Activated CD8-positive, alpha-beta memory T cell treated with anti-CD3 and anti-CD28 coated beads, Interleukin-2, amount 10 ng/mL, durations not matched to agents 7 days and 5 days (primary cell): ENCODE results near the gene CNTN1. TPM values are rescaled to one million over a fixed set of nuclear protein-coding genes. Genes with fewer than 3 reads are reported as not detected.
A peak's percentile ranks its signal among the peaks of the same experiment; 100 is the strongest.

Source experiments
- ATAC-seq: fragments of 150-1000 bp; cut with Tn5 transposase; one replicate; pipeline ENCODE4 v1.10.0; 2021; ENCODE audit warnings: moderate library complexity
- CTCF ChIA-PET: fragments of 350-600 bp; sonication (Branson Sonifier 250); formaldehyde crosslinking; loops from one replicate; lab custom pipeline; 2021; ENCODE audit warnings: antibody characterized with exemption; lab: Charles Lee
- DNase-seq: peaks from one replicate; pipeline ENCODE4 v3.0.0-alpha.2; 2020
- H3K27ac Mint-ChIP-seq: one replicate; pipeline ENCODE4 v1.8.0; 2021; ENCODE audit warnings: mild to moderate bottlenecking, mixed read lengths
- H3K27me3 Mint-ChIP-seq: one replicate; pipeline ENCODE4 v1.8.0; 2021; ENCODE audit warnings: mixed read lengths
- H3K36me3 Mint-ChIP-seq: one replicate; pipeline ENCODE4 v1.8.0; 2021; ENCODE audit warnings: mild to moderate bottlenecking, mixed read lengths
- H3K4me1 Mint-ChIP-seq: one replicate; pipeline ENCODE4 v1.8.0; 2021; ENCODE audit warnings: mixed read lengths
- H3K4me3 Mint-ChIP-seq: one replicate; pipeline ENCODE4 v1.8.0; 2021; ENCODE audit warnings: mild to moderate bottlenecking, moderate library complexity, mixed read lengths
- H3K9me3 Mint-ChIP-seq: one replicate; pipeline ENCODE4 v1.8.0; 2022; ENCODE audit warnings: low read depth, mixed read lengths
- total RNA-seq, 2 experiments: library from RNA; stranded (reverse); gene quantifications; one replicate each; pipeline ENCODE4 v1.2.3, GENCODE V29; 2021

CNTN1 gene
- total RNA-seq, 2 experiments from 2014 or later = not detected

GRCh38 chr12:40854604-40855003 is 162.4 kb downstream of the CNTN1 start:
- CTCF ChIA-PET = no interaction called here
- H3K4me3 Mint-ChIP-seq = no peak overlapping the region
- ATAC-seq = no peak
- no peak overlapping the region for H3K27ac Mint-ChIP-seq
- H3K4me1 Mint-ChIP-seq = no peaks in the 10 kb centered on the region
- no peak for DNase-seq
- no peaks in the 10 kb centered on the region for H3K36me3 Mint-ChIP-seq
- H3K27me3 Mint-ChIP-seq = no peaks in the 10 kb centered on the region
- H3K9me3 Mint-ChIP-seq = no peaks in the 10 kb centered on the region

DNA sequence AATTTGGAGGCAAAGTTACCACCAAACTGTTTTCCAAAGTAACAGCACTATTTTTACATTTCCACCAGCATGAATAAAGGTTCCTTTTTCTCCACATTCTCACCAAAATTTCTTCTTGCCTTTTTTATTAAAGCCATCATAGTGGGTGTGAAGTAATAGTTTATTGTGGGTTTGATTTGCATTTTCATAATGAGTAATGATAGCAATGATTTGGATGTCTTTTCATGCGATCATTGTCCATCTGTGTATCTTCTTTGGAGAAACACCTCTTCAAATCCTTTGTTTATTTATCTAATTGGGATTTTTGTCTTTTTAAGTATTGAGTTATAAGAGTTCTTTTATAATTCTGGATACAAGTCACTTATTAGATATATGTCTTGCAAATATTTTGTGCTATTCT is 172.7 kb downstream of the CNTN1 start:
- CTCF ChIA-PET = no interaction called here

GRCh38 chr12:40870981-40871380 is 178.7 kb downstream of the CNTN1 start:
- Mint-ChIP-seq H3K4me1 (no peaks in the 10 kb centered on the region), H3K4me3 (no peak overlapping the region), H3K27ac (no peak overlapping the region), H3K9me3 (peaks cover 2% of the 10 kb centered on the region), H3K27me3 (no peaks in the 10 kb centered on the region), H3K36me3 (no peaks in the 10 kb centered on the region)
- no peak for ATAC-seq
- CTCF ChIA-PET = no interaction called here
- DNase-seq = no peak

More for the DNA sequence above, 172.7 kb downstream of the CNTN1 start:
- Mint-ChIP-seq H3K4me1 (no peaks in the 10 kb centered on the region), H3K4me3 (no peak overlapping the region), H3K36me3 (no peaks in the 10 kb centered on the region), H3K27me3 (no peaks in the 10 kb centered on the region), H3K9me3 (no peaks in the 10 kb centered on the region), H3K27ac (no peak overlapping the region)
- DNase-seq (no peak), ATAC-seq (no peak)

DNA sequence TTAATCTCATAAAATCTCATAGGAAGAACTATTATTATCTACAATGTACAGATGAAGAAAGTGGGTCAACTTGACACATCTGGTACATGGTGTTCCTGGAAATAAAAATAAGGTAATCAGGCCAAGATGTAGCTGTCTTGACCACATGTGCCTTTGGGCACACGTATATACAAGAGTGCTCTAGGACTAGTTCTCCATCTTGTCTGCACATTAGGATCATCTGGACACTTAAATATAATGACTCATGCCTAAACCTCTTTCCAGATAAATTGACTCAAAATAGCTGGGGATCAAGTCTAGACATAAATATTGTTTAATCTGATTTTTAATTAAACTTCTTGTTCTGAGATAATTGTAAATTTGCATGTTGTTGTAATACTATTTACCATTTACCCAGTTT is 182.6 kb downstream of the CNTN1 start:
- CTCF ChIA-PET = no interaction called here
- Mint-ChIP-seq H3K27ac (no peak overlapping the region), H3K27me3 (no peaks in the 10 kb centered on the region), H3K4me3 (no peak overlapping the region), H3K36me3 (no peaks in the 10 kb centered on the region), H3K4me1 (no peaks in the 10 kb centered on the region), H3K9me3 (peaks cover 2% of the 10 kb centered on the region)
- ATAC-seq = no peak
- DNase-seq = no peak

GRCh38 chr12:40889329-40889728 is 197.1 kb downstream of the CNTN1 start:
- CTCF ChIA-PET = no interaction called here
- Mint-ChIP-seq H3K27me3 (no peaks in the 10 kb centered on the region), H3K4me3 (no peak overlapping the region), H3K9me3 (no peaks in the 10 kb centered on the region), H3K27ac (no peak overlapping the region), H3K4me1 (no peaks in the 10 kb centered on the region), H3K36me3 (no peaks in the 10 kb centered on the region)
- ATAC-seq = no peak
- no peak for DNase-seq

GRCh38 chr12:40892528-40892927 is 200.3 kb downstream of the CNTN1 start:
- Mint-ChIP-seq H3K27ac (no peak overlapping the region), H3K27me3 (no peaks in the 10 kb centered on the region), H3K4me3 (no peak overlapping the region), H3K4me1 (no peaks in the 10 kb centered on the region), H3K9me3 (no peaks in the 10 kb centered on the region), H3K36me3 (no peaks in the 10 kb centered on the region)
- CTCF ChIA-PET = no interaction called here
- ATAC-seq = no peak
- no peak for DNase-seq

DNA sequence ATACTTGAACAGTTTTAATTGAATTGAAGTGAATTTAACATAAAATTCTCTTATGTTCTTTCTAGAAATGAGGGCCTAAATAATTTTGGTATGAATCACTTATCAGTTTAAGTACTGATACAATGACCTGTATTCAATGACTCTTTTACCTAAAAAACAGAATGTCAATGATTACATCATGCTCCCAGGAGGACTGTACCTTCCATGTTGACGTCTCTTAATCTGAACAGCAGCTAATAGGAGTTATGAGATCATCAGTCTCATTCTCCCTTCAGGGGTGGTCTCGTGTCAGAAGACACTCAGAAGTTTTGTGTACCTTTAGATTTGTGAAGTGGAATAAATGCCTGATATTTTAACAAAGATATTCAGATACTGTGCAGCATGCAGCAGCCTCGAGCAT is 206.3 kb downstream of the CNTN1 start:
- no peak for ATAC-seq
- Mint-ChIP-seq H3K4me3 (no peak overlapping the region), H3K27ac (no peak overlapping the region), H3K9me3 (no peaks in the 10 kb centered on the region), H3K36me3 (no peaks in the 10 kb centered on the region), H3K4me1 (no peaks in the 10 kb centered on the region), H3K27me3 (no peaks in the 10 kb centered on the region)
- CTCF ChIA-PET = no interaction called here
- DNase-seq = no peak

DNA sequence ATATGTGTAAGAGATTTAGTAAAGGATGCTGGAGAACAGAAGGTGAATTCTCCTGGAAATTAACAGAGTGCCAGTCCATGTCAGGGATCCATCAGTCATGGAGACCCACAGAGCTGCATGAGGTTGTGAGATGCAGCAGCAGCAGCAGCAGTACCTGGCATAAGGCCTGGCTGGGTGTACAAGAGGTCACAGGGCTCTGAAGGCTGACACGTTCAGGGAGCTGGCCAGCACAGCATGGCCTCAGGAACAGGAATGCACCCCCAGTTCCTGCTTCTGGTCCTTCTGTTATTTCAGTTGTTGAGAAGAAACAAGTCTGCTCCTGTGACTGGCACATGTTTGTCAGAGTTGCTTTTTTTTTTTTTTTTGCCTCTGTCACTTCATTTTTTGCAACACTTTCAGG is 210.8 kb downstream of the CNTN1 start:
- no peak overlapping the region for H3K4me3 Mint-ChIP-seq
- no peak for ATAC-seq
- CTCF ChIA-PET = interaction anchor here (0.6 kb wide), 1 partner anchor 47 kb away, joined by 4 read pairs; no protein-coding TSS in a partner anchor

GRCh38 chr12:40907115-40907527 is 214.9 kb downstream of the CNTN1 start:
- Mint-ChIP-seq H3K36me3 (no peaks in the 10 kb centered on the region), H3K4me1 (peaks cover 4% of the 10 kb centered on the region), H3K9me3 (no peaks in the 10 kb centered on the region), H3K27ac (no peak overlapping the region), H3K27me3 (no peaks in the 10 kb centered on the region), H3K4me3 (no peak overlapping the region)
- CTCF ChIA-PET = no interaction called here
- DNase-seq (peak; percentile 46), ATAC-seq (peak; percentile 61)

More for the DNA sequence above, 210.8 kb downstream of the CNTN1 start:
- DNase-seq = no peak
- Mint-ChIP-seq H3K36me3 (no peaks in the 10 kb centered on the region), H3K4me1 (peaks cover 4% of the 10 kb centered on the region), H3K9me3 (no peaks in the 10 kb centered on the region), H3K27ac (no peak overlapping the region), H3K27me3 (no peaks in the 10 kb centered on the region)

DNA sequence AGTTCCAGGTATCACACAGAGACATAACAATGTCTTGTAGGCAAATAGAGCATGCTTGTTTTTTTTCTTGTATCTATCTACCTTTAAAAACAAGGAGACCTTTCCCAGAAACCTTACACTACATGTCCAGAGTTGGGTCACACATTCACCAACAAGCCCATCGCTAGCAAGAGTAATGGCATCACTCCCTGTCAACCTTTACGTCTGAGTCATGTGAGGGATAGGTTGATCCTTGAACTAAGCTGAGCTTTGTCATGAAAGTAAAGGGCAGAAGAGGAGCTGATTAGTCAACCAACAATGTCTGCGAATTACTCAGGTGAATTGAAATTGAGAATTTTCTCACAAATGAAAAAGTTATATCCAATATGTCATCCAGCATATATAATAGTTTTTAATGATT is 219.4 kb downstream of the CNTN1 start:
- ATAC-seq = no peak
- H3K27me3 Mint-ChIP-seq = no peaks in the 10 kb centered on the region
- H3K4me1 Mint-ChIP-seq = peaks cover 4% of the 10 kb centered on the region
- H3K4me3 Mint-ChIP-seq = no peak overlapping the region
- CTCF ChIA-PET = no interaction called here
- no peak overlapping the region for H3K27ac Mint-ChIP-seq
- H3K9me3 Mint-ChIP-seq = no peaks in the 10 kb centered on the region
- no peak for DNase-seq
- H3K36me3 Mint-ChIP-seq = no peaks in the 10 kb centered on the region

DNA sequence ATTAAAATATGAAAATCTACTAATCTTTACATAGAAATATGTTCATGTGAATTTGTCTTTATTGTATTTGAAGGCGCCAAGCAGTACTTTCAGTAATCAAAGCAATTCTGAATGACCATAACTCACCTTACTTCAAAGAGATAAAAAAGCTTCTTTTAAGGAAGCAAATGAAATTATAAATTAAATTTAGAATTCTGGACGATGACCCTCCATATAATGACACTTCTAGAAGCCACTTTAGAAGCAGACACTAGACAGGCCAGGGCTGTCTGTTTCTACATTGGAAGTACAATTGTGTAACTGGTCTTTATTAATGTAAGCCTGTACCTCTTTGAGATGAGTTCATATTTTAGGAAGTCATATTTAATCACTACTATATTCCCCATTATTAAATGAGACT is 222.9 kb downstream of the CNTN1 start:
- DNase-seq (no peak), ATAC-seq (no peak)
- no peaks in the 10 kb centered on the region for H3K4me1 Mint-ChIP-seq
- CTCF ChIA-PET = no interaction called here
- H3K36me3 Mint-ChIP-seq = no peaks in the 10 kb centered on the region
- no peaks in the 10 kb centered on the region for H3K27me3 Mint-ChIP-seq
- no peak overlapping the region for H3K4me3 Mint-ChIP-seq
- no peak overlapping the region for H3K27ac Mint-ChIP-seq
- H3K9me3 Mint-ChIP-seq = no peaks in the 10 kb centered on the region

DNA sequence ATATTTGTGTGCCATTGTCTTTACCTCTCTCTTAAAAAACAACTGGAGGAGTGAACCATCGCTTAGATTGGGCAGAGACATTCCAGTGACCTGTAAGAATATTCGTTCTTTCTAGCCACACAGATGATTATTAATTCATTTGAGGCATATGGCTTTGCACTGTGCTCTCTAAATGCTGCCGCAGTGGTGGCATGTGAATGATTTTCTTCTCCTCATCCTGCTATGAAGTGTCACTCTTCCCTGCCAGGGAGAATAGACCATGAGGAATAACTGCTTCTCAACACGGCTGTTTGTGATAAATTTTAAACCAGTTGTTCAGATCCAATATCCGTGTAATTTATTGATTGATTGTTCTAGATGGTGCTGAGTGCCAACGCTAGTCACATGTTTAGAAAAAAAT is 225.3 kb downstream of the CNTN1 start:
- no peak for DNase-seq
- no peak overlapping the region for H3K4me3 Mint-ChIP-seq
- no peaks in the 10 kb centered on the region for H3K4me1 Mint-ChIP-seq
- H3K27ac Mint-ChIP-seq = no peak overlapping the region
- CTCF ChIA-PET = no interaction called here
- no peaks in the 10 kb centered on the region for H3K36me3 Mint-ChIP-seq
- peaks cover 2% of the 10 kb centered on the region for H3K27me3 Mint-ChIP-seq
- ATAC-seq = no peak
- no peaks in the 10 kb centered on the region for H3K9me3 Mint-ChIP-seq

GRCh38 chr12:40921563-40922163 is 229.4 kb downstream of the CNTN1 start:
- no peak for DNase-seq
- H3K9me3 Mint-ChIP-seq = no peaks in the 10 kb centered on the region
- no peak overlapping the region for H3K4me3 Mint-ChIP-seq
- H3K4me1 Mint-ChIP-seq = no peaks in the 10 kb centered on the region
- no peak overlapping the region for H3K27ac Mint-ChIP-seq
- ATAC-seq = no peak
- CTCF ChIA-PET = no interaction called here
- H3K27me3 Mint-ChIP-seq = peaks cover 2% of the 10 kb centered on the region
- no peaks in the 10 kb centered on the region for H3K36me3 Mint-ChIP-seq

- Mint-ChIP-seq H3K9me3 (no peaks in the 10 kb centered on the region), H3K4me1 (no peaks in the 10 kb centered on the region)
- CTCF ChIA-PET = no interaction called here
Observed at GRCh38 chr12:40937891-40938290, 245.7 kb downstream of the CNTN1 start.

More at GRCh38 chr12:40937891-40938290, 245.7 kb downstream of the CNTN1 start:
- ATAC-seq (no peak), DNase-seq (no peak)
- Mint-ChIP-seq H3K36me3 (no peaks in the 10 kb centered on the region), H3K4me3 (no peak overlapping the region), H3K27ac (no peak overlapping the region), H3K27me3 (peaks cover 4% of the 10 kb centered on the region)
